ENCODE results near the gene ME3.
"Not testable (repeated sequence)": the region's sequence is repeated elsewhere in the genome, so short reads cannot be mapped to it uniquely, and the experiment has no call there.

- TF ChIP-seq EZH2 (optimal IDR thresholded peaks at IDR 0.05; ENCODE audit: low read depth, low read length); CTCF (IDR thresholded peaks at IDR 0.05; ENCODE audit: low read length): not testable (repeated sequence)
Observed at GRCh38 chr11:86416951-86417350, 255.5 kb downstream of the ME3 start.

Measured in MM.1S (cell line).